Stimulated activated naive CD4-positive, alpha-beta T cell treated with Interleukin-2 at 50 U/mL for 16 hours (primary cell): ENCODE measurements around the gene STRN4.

ENCODE experiments used
- DNase-seq: peaks from one replicate; lab custom pipeline; 2025; lab: John Stamatoyannopoulos, UW

Gene STRN4

GRCh38 chr19:46725859-46726393 lies 20.3 kb downstream of the STRN4 start:
- DNase-seq: no peak

DNA sequence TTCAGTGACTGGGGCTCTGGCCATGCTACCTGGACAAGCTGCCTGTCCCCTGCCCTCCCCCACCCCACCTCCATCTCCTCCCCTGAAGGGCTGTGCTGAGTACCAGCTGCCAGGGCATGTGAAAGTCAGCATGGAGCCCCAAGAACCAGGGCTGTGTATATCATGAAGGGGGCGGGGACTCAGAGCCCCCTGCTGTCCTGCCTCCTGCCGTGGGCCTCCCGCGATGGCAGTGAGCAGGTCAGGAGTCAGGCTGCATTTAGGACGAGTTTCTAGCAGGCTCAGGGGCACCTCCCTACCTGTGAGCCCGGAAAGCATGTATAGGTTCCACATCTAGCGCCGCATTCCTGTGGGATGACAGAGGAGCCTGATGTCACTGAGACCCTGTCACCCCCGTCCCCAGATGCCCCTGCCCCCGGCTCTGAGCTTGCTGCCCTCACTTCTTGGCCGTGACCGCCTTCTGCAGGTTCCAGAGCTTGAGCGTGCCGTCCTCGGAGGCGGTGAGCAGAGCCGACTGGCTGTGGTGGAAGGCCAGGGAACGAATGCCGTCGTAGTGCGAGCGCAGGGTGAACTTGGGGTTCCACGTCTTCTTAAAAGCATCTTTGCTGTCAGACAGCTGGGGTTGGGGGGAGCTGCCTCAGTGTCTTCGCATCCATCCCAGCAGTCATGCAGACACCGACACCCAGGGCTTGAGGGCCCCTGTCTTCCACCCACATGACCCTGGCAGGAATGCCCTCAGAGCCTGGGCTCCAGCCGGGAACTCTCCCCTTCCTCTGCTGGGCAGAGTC lies 21.0 kb downstream of the STRN4 start:
- DNase-seq: no peak

- no peak for DNase-seq
Observed at GRCh38 chr19:46724468-46724867, 21.8 kb downstream of the STRN4 start.

GRCh38 chr19:46723471-46723870 lies 22.8 kb downstream of the STRN4 start:
- no peak for DNase-seq

- no peak for DNase-seq
Observed at GRCh38 chr19:46723023-46723461, 23.2 kb downstream of the STRN4 start.

GRCh38 chr19:46722421-46723022 lies 23.7 kb downstream of the STRN4 start:
- no peak for DNase-seq

DNA sequence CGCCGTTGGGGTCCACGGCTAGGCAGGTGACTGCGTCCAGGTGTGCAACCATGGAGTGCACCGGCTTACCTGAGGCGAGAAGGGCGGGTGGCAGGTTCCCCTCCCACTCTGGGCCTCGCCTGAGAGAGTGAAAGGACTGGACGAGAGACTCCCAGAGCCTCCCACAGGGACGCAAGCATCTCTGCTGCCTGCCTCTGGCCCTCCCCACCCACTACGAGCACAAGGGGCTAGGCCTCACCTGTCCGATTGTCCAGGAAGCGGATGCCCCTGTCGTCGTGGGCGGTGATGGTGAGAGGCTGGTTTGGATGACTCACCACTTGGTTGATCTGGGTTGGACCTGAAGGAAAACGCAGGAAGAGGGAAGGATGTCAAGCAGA lies 24.3 kb downstream of the STRN4 start:
- DNase-seq: no peak

DNA sequence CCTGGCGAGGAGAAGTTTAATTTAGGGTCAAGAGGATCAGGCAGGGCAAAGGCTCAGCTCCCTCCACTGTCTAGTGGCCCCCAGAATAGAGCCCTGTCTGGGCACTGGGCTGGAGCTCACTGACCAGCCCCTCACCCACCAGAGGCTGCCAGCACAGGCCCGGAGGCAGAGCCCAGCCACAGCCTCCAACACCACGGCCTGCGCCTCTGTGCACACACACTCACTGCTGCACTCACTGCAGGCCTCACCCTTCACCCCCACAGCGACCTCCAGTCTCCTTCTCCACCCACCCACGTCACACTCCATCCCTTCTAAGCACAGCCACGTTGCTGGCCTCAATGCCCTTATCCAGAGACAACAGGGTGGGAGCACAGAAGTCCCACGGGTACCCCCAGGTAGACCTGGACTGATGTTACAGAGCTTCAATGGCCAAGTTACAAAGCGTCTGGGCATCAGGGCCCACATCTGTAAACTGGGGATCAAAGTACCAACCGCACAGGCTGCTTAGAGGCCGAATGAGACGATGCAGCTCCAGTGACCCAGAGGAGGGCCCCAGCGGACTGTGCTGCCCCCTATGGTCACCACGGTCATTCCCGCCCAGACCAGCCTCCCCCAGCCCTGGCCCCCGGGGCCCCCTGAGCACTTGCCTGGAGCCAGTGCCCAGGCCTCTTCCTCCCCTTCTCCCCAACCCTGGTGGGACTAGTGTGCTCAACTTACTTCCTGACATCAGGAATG lies 24.8 kb downstream of the STRN4 start:
- no peak for DNase-seq

DNA sequence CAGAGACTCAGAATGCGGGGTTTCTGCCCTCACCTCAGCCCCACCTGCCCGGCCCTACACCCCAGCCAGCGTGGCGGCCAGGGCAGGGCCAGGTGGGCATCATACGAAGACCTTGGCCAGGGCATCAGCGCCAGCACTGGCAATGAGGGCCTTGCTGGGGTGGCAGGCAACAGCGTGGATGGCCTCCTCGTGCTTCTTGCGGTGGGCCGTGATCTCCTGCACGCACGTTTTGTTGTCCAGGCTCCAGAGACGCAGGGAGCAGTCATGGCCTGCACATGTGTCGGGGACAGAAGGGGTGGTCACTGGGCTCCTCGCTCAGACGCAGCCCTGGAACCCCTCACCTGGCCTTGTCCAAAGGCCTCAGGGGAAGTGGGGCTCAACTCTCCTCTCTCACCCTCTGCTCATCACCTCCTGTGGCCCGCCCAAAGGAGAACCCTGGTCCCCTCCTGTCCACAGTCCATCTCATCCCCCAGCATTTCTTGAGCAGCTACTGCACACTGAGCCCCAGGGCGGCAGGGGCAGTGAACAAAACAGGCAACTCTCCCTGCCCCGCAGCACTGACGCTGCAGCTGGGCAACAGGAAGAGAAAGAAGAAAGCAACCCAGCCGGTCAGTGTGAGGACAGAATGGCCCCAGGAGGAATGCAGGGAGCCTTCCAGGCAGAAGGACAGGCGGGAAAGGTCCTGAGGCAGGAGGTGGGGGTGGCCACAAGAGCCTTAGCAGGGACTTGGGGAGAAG lies 25.6 kb downstream of the STRN4 start:
- no peak for DNase-seq

DNA sequence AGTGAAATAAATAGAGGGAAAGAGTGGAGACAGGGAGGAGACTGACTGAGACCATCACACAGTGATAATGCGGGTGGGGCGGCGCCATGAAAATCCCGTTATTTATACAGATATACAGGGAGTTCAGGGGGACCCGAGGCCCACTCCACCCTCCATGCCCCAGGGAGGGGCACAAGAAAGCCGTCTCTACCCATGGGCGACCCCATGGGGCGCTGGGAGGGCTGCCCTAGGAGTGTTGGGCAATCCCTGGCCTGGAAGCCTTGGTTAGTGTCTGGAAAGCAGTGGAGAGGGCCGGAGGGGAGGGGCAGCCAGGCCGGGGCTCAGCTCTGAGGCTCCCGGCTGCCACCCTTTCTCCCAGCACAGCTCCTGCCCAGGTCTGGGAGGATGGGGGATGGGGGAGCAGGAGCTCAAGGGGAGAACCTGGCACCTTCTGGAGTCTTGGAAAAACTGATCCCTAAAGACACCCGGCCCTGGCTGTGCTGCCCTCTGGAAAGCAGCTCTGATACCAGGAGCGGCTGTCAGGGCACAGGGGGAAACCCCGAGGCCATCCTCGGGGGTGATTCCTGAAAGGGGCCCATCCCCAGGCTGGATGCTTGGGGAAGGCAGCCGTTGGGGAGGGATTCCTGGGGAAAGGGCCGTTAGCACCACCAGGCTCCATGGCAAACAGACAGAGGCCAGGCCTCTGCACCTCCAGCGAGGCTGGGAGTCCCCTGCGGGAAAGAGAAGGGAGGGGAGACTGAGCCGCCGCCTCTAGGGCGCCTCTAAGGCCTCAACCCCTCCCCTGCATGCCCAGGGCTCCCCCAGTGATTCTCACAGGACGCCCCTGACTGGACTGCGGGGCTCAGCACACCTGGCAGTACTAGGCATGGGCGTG lies 26.4 kb downstream of the STRN4 start:
- DNase-seq: no peak

GRCh38 chr19:46718934-46719622 lies 27.2 kb downstream of the STRN4 start:
- no peak for DNase-seq

DNA sequence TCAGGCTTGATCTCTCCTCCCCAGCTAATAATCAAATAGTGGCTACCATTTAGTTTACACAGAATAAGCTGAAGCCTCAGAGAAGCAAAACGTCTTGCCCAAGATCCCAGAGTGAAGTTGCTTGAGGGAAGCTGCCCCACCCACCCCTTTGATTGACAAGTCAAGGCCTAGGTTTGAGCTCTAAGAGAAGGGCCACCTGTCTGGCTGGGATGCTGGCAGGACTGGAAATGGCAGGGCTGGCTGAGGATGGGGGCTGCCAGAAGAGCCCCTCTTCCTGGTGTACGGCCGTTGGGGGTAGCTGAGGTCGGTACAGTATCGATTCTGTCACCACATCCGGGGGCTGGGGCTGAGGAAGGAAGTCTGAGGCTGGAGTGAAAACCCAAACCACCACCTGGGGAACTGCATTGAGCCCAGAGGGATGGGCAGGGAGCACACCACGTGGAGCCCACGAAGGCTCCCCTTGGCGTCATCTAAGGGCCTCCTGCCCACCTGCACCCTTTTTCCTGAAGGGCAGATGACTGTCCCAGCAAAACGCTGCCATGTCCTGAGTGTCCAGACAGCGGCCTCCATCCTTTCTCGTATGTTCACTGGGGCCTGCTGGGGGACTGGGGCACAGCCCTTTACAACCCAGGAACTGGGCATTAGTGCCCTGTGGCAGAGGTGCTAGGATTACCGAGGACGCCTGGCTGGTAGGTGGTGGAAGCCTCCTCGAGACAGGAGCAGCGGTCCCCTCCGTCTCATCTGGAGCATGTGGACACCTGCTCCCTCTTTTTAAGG lies 27.9 kb downstream of the STRN4 start:
- peak; percentile 42 for DNase-seq

GRCh38 chr19:46717716-46718143 lies 28.5 kb downstream of the STRN4 start:
- no peak for DNase-seq

DNA sequence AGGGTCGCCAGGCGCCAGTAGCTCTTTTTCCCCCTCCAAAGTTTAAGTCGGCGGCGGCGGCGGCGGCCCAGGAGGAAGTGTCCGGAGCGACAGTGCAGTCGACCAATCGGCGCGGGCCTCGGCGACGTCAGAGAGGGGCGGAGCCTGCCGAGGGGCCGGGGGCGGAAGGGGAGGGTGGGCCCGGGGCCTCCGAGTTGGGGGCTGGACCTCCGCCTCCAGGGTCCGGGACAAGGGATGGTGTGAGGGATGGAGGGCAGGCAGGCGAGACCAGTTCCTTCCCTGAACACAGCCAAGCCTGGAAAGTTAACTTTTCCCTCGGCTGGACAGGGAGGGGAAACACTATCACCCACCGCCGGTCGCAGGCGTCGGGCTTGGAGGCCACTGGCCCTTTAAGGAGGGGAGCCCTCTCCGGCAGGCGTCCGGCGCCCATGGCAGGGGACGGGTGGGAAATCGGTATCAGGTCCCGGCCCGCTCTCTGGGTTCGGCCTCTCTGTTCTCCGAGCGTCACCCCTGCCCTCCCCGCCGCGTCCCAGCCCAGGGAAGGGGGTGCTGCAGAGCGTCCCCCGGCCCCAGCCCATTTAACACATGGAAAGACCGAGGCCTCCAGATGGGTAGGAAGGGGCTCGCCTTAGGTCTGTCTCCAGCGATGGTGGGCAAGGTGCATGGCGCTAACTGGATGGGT lies 29.1 kb downstream of the STRN4 start, which contains the start of gene PRKD2:
TSS of gene PRKD2 (minus strand) at position 81 of the 682 bp plus-strand sequence. CDS start 744 bp downstream, outside the sequence.
- DNase-seq: peak; percentile 86

DNA sequence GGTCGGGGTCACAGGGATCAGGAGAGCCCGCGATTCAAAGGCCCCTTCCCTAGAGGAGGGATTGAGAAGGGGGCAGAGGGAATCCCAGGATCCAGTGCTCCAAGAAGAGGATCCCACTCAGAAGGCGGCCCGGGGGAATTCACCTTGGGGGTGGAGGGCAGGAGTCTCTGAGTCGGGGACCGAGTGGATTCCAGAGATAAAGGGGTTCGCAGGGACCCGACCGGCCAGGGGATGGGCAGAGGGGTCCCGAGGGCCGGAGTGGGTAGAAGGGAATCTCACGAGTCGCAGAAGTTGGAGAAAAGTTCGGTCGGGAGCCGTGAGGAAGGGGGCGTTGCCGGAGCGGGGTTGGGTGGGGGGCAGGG lies 29.6 kb downstream of the STRN4 start:
- DNase-seq: no peak

GRCh38 chr19:46715975-46716671 lies 30.1 kb downstream of the STRN4 start:
- no peak for DNase-seq

DNA sequence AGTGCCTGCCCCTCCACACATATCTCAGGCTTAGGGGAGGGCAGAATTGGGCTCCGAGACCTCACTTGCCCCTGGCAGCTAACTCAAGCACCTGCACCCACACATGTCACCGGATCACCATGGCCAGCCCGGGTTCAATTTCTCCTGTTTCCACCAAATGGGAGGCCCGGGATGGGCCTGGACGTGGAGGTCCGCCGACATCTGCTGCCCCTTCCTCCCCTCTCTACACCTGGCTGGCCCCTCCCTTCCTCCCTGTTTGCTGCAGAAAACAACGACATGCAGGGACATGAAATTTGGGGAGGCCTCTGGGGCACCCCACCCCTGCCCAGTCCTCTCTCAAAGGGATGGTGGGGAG lies 30.7 kb downstream of the STRN4 start:
- no peak for DNase-seq

DNA sequence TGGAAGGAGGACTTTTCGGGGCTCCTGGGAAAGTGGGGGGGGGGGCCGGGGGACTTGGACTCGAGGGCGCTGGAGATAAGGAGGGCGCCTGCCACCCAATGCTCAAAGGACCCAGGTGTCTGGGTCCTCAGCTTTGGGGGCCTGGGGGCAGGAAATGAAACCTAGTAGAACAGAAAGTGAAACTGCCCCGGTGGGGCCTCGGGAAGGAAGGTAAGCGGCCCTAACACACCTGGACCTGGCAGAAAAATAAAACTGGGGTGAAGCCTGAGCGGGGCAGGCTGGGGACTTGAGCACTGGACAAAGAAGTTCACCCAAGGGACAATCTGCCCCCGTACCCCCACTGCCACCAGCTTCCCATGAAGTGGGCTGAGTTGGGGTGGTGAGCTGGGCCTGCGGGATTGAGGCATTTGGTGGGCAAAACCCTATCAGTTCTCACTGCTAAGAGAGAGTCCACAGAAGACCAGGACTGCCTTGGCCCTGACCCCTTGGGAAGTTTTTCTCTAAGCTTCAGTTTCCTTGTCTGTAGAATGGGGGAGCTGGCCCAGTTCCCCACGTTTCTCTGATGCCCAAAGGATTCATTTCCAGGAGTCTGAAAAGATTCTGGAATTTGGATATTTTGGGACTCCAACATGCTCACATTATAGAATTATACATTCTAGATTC lies 31.7 kb downstream of the STRN4 start:
- peak; percentile 71 for DNase-seq
